CD14-positive monocyte (primary cell): ENCODE results near the gene EIF4G2. TPM values are rescaled to one million over a fixed set of nuclear protein-coding genes. Genes with fewer than 3 reads are reported as not detected.
"Not testable (repeated sequence)": the region's sequence is repeated elsewhere in the genome, so short reads cannot be mapped to it uniquely, and the experiment has no call there.

Source experiments
- DNase-seq, 3 donors: peaks; one replicate each; pipeline ENCODE4 v3.0.0-alpha.2; 2011 to 2022
- H2AFZ ChIP-seq: 2 replicates; pipeline ENCODE4 v1.6.0; 2012; ENCODE audit warnings: mild to moderate bottlenecking, low read depth, low read length, inconsistent platforms; ENCODE audit not compliant: insufficient read depth, poor library complexity, severe bottlenecking
- H3K27ac ChIP-seq, 2 donors: 1 replicate in 1 of 2; 2 replicates in 1 of 2; pipeline ENCODE4 v1.5.1; 2012 to 2013; ENCODE audit warnings: low read length in 2 of 2, control low read depth in 1 of 2, inconsistent platforms in 1 of 2, low read depth in 1 of 2, mild to moderate bottlenecking in 1 of 2
- H3K27me3 ChIP-seq, 2 donors: one replicate each; pipeline versions ENCODE4 v1.6.0 to v1.6.1; 2011 to 2013; ENCODE audit warnings: low read length in 2 of 2; ENCODE audit not compliant: control insufficient read depth in 2 of 2, insufficient read depth in 2 of 2
- H3K36me3 ChIP-seq, 2 donors: replicated peaks in 1 of 2; 1 replicate in 1 of 2; 2 replicates in 1 of 2; pipeline versions ENCODE4 v1.5.1 to v1.6.1; 2012 to 2013; ENCODE audit warnings: low read length in 2 of 2, control low read depth in 1 of 2, inconsistent platforms in 1 of 2, mild to moderate bottlenecking in 1 of 2; ENCODE audit not compliant: insufficient read depth in 2 of 2, control insufficient read depth in 1 of 2
- H3K4me1 ChIP-seq, 2 donors: 1 replicate in 1 of 2; 2 replicates in 1 of 2; pipeline versions ENCODE4 v1.5.1 to v1.6.1; 2012 to 2013; ENCODE audit warnings: low read length in 2 of 2, control low read depth in 1 of 2, inconsistent platforms in 1 of 2, mild to moderate bottlenecking in 1 of 2, moderate library complexity in 1 of 2; ENCODE audit not compliant: insufficient read depth in 2 of 2, control insufficient read depth in 1 of 2
- H3K4me2 ChIP-seq: replicated peaks from 2 replicates; pipeline ENCODE3; 2012; ENCODE audit warnings: low read length, moderate library complexity, mild to moderate bottlenecking; ENCODE audit not compliant: poor library complexity, severe bottlenecking; ENCODE audit errors: extremely low read depth
- H3K4me3 ChIP-seq, 3 experiments: fragments of 200-600 bp in 1 of 3; sonication (generic) in 1 of 3; replicated peaks in 1 of 3; 1 replicate in 2 of 3; 2 replicates in 1 of 3; pipeline ENCODE4 v1.5.1; 2011 to 2013; ENCODE audit warnings: low read length in 3 of 3, mild to moderate bottlenecking in 3 of 3, control low read depth in 2 of 3, low read depth in 2 of 3, inconsistent platforms in 1 of 3, moderate library complexity in 1 of 3
- H3K79me2 ChIP-seq: 2 replicates; pipeline ENCODE4 v1.6.0; 2012; ENCODE audit warnings: mild to moderate bottlenecking, control low read depth, inconsistent platforms, low read length, moderate library complexity; ENCODE audit not compliant: insufficient read depth
- H3K9ac ChIP-seq: 2 replicates; pipeline ENCODE4 v1.6.0; 2017; ENCODE audit warnings: low read length, mild to moderate bottlenecking; ENCODE audit not compliant: insufficient read depth, poor library complexity, severe bottlenecking
- H3K9me3 ChIP-seq, 2 donors: replicated peaks in 1 of 2; 1 replicate in 1 of 2; 2 replicates in 1 of 2; pipeline versions ENCODE4 v1.5.1 to v1.6.1; 2012 to 2013; ENCODE audit warnings: low read length in 2 of 2, control low read depth in 1 of 2; ENCODE audit not compliant: control insufficient read depth in 1 of 2, insufficient read depth in 1 of 2
- H4K20me1 ChIP-seq: 2 replicates; pipeline ENCODE4 v1.6.0; 2012; ENCODE audit warnings: mild to moderate bottlenecking, low read length, control low read depth, moderate library complexity; ENCODE audit not compliant: insufficient read depth
- H3K27ac Mint-ChIP-seq, 7 donors: one replicate each; pipeline ENCODE4 v1.8.0; 2020; ENCODE audit warnings: mild to moderate bottlenecking in 7 of 7, mixed read lengths in 7 of 7, moderate library complexity in 6 of 7, inconsistent platforms in 2 of 7
- H3K27me3 Mint-ChIP-seq, 3 donors: one replicate each; pipeline ENCODE4 v1.8.0; 2021 to 2022; ENCODE audit warnings: low read depth in 3 of 3, mild to moderate bottlenecking in 3 of 3, mixed read lengths in 3 of 3, moderate library complexity in 3 of 3, inconsistent platforms in 1 of 3
- H3K36me3 Mint-ChIP-seq, 2 donors: one replicate each; pipeline ENCODE4 v1.8.0; 2020; ENCODE audit warnings: mixed read lengths in 2 of 2, inconsistent platforms in 1 of 2, mild to moderate bottlenecking in 1 of 2
- H3K4me1 Mint-ChIP-seq: one replicate; pipeline ENCODE4 v1.8.0; 2020; ENCODE audit warnings: mild to moderate bottlenecking, mixed read lengths
- H3K4me3 Mint-ChIP-seq, 2 donors: one replicate each; pipeline ENCODE4 v1.8.0; 2020; ENCODE audit warnings: mild to moderate bottlenecking in 2 of 2, mixed read lengths in 2 of 2, moderate library complexity in 1 of 2
- H3K9me3 Mint-ChIP-seq, 7 donors: one replicate each; pipeline ENCODE4 v1.8.0; 2020 to 2022; ENCODE audit warnings: mixed read lengths in 7 of 7, mild to moderate bottlenecking in 6 of 7, moderate library complexity in 6 of 7, inconsistent platforms in 2 of 7
- WGBS: methylation state at CpG from one replicate; pipeline ENCODE4 v1.1.5; 2013; ENCODE audit warnings: missing lambda C conversion rate; ENCODE audit not compliant: insufficient coverage; 5-methylcytosine and 5-hydroxymethylcytosine counted together
- intact Hi-C, 2 donors: fragments of 100-400 bp; cut with micrococcal nuclease; formaldehyde crosslinking; loops; one replicate each; pipeline versions ENCODE4 v1.15.0 to v1.15.1; 2023
- polyA plus RNA-seq, 3 donors: library from polyadenylated mRNA; depleted of rRNA in 1 of 3; unstranded in 2 of 3; stranded (reverse) in 1 of 3; fragments of 300-500 nt in 2 of 3; fragments of >200 nt in 1 of 3; fragmentation: Illumina TruSeq in 2 of 3; gene quantifications; 1 replicate in 2 of 3; 2 replicates in 1 of 3; pipeline ENCODE4 v1.2.3, GENCODE V29; 2012 to 2021
- TF ChIP-seq, protein P1 (sequence below): fragments of 200-600 bp; IDR thresholded peaks from one replicate; pipeline ENCODE4 v1.8.0; 2022; ENCODE audit warnings: antibody characterized with exemption, mild to moderate bottlenecking

Gene EIF4G2
- polyA plus RNA-seq, 3 donors: 334 to 439 (median 386) TPM

DNA sequence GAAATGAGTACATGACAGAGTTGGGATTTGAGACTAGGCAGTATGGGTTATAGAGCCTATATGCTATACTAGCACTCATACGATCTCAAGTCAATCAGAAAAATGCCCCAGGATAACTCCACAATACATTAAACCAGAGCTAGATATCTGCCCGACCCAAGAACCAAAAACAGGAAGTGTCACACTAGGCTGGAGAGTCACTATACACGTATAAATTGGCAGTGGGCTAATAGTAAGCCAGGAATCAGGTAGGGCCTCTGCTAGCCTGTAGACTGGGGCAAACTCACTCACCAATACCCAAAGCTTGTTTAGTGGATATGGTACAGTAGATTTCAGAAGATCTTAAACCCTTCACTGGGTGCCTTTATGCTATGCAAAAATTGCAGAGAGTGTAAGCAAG, 16.2 kb upstream of the EIF4G2 start:
- H3K27me3 Mint-ChIP-seq: peaks cover 0 to 2% (median 0%) of the 10 kb centered on the region in 3 donors
- H3K79me2 ChIP-seq: no peaks in the 10 kb centered on the region
- H4K20me1 ChIP-seq: no peaks in the 10 kb centered on the region
- no peak overlapping the region for H3K9ac ChIP-seq
- peak overlapping the region in 2 of 7 donors; percentile 38 to 72 for H3K27ac Mint-ChIP-seq
- H3K9me3 ChIP-seq: no peaks in the 10 kb centered on the region
- peak overlapping the region in 1 of 3 experiments; percentile 31 for H3K4me3 ChIP-seq
- H3K4me1 ChIP-seq: peaks cover 6% of the 10 kb centered on the region in 2 donors
- intact Hi-C loops: no loop called here
- WGBS: no CpG with 5 or more reads among the region's 3 CpGs
- DNase-seq: peak; percentile 15 to 42 (median 34)
- H3K36me3 Mint-ChIP-seq: peaks cover 0 to 1% of the 10 kb centered on the region in 2 donors
- no peaks in the 10 kb centered on the region for H3K36me3 ChIP-seq
- TF ChIP-seq, protein P1, sequence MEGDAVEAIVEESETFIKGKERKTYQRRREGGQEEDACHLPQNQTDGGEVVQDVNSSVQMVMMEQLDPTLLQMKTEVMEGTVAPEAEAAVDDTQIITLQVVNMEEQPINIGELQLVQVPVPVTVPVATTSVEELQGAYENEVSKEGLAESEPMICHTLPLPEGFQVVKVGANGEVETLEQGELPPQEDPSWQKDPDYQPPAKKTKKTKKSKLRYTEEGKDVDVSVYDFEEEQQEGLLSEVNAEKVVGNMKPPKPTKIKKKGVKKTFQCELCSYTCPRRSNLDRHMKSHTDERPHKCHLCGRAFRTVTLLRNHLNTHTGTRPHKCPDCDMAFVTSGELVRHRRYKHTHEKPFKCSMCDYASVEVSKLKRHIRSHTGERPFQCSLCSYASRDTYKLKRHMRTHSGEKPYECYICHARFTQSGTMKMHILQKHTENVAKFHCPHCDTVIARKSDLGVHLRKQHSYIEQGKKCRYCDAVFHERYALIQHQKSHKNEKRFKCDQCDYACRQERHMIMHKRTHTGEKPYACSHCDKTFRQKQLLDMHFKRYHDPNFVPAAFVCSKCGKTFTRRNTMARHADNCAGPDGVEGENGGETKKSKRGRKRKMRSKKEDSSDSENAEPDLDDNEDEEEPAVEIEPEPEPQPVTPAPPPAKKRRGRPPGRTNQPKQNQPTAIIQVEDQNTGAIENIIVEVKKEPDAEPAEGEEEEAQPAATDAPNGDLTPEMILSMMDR: no peak
- H3K4me2 ChIP-seq: peak overlapping the region; percentile 64
- H2AFZ ChIP-seq: peak overlapping the region; percentile 68
- peaks cover 0 to 6% (median 0%) of the 10 kb centered on the region in 7 donors for H3K9me3 Mint-ChIP-seq
- no peak overlapping the region for H3K27ac ChIP-seq
- H3K27me3 ChIP-seq: no peaks in the 10 kb centered on the region
- peak overlapping the region; percentile 5 to 74 for H3K4me3 Mint-ChIP-seq
- H3K4me1 Mint-ChIP-seq: peaks cover 19% of the 10 kb centered on the region

DNA sequence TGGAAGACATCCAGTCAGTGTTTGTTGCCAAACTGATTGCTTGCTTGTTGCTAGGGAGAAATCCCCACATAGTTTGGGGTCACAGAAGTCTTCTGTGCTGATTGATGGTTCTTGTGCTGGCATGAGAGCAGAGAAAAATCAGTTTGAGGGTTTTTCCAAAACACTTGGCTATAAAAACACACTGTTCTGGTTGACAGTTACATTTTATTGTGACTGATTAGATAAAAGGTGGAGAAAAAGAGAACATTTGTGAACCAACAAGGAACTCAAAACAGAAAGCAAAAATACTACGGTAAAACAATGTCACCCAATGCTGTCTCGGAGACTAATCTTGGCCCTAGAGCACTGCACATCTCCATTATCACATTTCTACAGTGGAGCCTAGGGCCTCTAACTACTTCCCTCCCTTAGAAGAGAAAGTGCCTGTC, 14.4 kb upstream of the EIF4G2 start:
- Mint-ChIP-seq H3K27ac (peak overlapping the region in 2 of 7 donors; percentile 31 to 83), H3K4me3 (peak overlapping the region in 1 of 2 donors; percentile 67), H3K36me3 (no peaks in the 10 kb centered on the region), H3K27me3 (peaks cover 0 to 2% (median 0%) of the 10 kb centered on the region in 3 donors), H3K4me1 (peaks cover 19% of the 10 kb centered on the region), H3K9me3 (no peaks in the 10 kb centered on the region)
- Histone ChIP-seq H3K36me3 (no peaks in the 10 kb centered on the region), H3K4me1 (peaks cover 6% of the 10 kb centered on the region in 2 donors), H3K79me2 (no peaks in the 10 kb centered on the region), H2AFZ (peak overlapping the region; percentile 26), H4K20me1 (no peaks in the 10 kb centered on the region), H3K9ac (no peak overlapping the region), H3K27me3 (no peaks in the 10 kb centered on the region), H3K4me3 (no peak overlapping the region), H3K4me2 (no peak overlapping the region), H3K9me3 (no peaks in the 10 kb centered on the region), H3K27ac (peak overlapping the region in 1 of 2 donors; percentile 36)
- 30% methylated on average over 2 of the region's 2 CpGs for WGBS
- TF ChIP-seq, protein P1: no peak
- intact Hi-C loops: no loop called here
- no peak for DNase-seq

- H3K9ac ChIP-seq, H3K4me3 Mint-ChIP-seq, H3K79me2 ChIP-seq, H3K36me3 Mint-ChIP-seq, H2AFZ ChIP-seq, H3K27me3 Mint-ChIP-seq, H3K9me3 ChIP-seq, H3K4me2 ChIP-seq, H3K27me3 ChIP-seq, H3K27ac ChIP-seq, H3K9me3 Mint-ChIP-seq, H3K4me3 ChIP-seq, H3K4me1 ChIP-seq, intact Hi-C loops, DNase-seq, H4K20me1 ChIP-seq, H3K36me3 ChIP-seq: not testable (repeated sequence)
- peak overlapping the region in 1 of 7 donors; percentile 15 for H3K27ac Mint-ChIP-seq
- WGBS: no CpG with 5 or more reads among the region's 3 CpGs
- peaks cover 19% of the 10 kb centered on the region for H3K4me1 Mint-ChIP-seq
Measured at GRCh38 chr11:10822491-10822890, 13.8 kb upstream of the EIF4G2 start.
